Measurements from ENCODE around the gene USP34.
"Not testable (repeated sequence)": the region's sequence is repeated elsewhere in the genome, so short reads cannot be mapped to it uniquely, and the experiment has no call there.

Gene USP34

DNA sequence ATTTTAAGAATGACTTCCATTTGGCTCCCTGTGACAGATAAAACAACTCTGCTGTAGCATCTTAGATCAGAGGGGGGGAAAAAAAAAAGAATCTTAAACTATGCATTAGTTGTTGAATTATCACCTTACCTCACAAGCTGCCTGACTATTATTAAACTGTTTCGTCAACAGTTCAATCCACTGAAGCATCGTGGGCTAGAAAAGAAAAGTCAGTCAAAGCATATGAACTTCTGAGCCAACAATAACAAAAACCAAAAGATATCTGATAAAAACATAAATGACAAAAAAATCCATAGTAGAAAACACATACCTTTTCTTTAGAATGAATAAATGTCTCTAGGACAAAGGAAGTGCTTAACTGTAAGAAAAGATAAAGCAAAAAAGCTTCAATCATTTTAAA, 235.2 kb downstream of the USP34 start:
- no peak for DNase-seq

GRCh38 chr2:61233581-61233980, 237.3 kb downstream of the USP34 start:
- no peak for DNase-seq

DNA sequence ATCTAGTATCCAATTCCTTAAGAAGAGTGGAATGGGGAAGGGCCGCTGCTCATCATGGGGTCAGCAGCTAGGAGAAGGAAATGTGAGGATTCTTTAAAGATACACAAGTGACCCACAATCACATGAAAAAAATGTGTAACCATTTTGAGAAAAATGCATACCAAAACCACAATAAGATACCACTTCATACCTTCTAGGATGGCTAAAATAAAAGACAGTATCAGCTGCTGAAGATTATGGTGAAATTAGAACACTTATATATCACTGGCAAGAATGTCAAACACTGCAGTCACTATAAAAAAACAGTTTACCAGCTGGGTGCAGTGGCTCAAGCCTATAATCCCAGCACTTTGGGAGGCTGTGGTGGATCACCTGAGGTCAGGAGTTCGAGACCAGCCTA, 241.0 kb downstream of the USP34 start:
- DNase-seq: no peak

GRCh38 chr2:61222567-61222966, 248.3 kb downstream of the USP34 start:
- no peak for DNase-seq

DNA sequence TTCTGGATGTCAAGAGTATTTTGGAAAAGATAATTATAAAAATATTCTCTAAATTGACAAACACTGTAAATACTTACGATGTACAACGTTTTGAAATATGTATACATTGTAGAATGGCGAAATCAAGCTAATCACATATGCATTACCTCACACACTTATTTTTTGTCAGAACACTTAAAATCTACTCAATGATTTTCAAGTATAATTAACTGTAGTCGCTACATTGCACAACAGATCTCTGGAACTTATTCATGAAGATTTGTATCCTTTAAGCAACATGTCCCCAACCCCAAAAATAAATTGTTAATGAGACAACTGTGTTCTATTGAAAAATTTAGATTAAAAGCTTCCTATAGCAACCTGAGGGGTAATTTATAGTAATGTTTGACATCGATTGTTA, 249.1 kb downstream of the USP34 start:
- no peak for DNase-seq

DNA sequence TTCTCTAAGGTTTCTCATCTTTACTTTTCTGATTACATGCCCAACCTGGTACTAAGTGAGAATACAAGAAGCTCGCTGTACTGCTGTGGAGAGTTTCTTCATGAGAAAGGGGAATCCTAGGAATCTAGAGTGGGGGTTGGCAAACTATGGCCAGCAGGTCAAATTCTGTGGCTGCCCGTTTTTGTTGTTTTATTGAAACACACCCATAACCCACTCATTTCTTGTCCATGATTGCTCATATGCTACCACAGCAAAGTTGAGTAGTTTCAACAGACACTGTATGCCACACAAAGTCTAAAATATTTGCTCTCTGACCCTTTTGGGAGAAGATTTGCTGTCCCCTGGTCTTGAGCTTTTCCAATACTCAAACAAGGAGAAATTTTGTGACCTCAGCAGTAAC, 250.1 kb downstream of the USP34 start:
- DNase-seq: no peak

- no peak for DNase-seq
Measured at GRCh38 chr2:61218817-61219170, 252.1 kb downstream of the USP34 start.

DNA sequence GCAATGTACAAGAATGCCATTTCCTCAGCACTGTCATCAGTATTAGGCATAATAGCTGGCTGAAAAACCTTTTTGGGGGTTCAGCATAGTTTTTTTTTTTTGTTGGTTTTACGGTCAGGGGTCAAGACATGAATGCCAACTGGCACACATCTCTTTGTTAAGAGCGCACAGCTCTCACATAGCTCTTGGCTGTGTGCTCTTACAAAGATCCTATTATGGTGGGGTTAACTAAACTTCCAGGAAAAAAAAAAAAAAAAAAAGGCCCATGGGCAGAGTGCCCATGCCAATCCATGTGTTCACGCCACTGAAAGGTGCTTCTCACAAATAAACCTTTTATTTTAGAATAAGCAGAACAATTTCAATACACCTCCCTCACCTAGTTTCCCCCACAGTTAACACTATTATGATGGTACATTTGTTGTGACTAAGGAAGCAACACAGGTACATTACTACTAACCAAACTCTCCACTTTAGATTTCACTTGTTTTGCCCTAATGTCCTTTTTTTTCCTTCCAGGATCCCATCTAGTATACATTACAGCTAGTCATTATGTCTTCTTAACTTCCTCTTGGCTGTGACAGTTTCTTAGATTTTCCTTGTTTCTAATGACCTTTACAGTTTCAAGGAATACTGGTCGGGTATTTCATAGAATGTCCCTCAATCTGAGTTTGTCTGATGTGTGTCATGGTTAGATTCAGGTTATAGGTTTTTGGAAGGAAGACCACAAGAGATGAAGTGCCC, 252.6 kb downstream of the USP34 start:
- DNase-seq: no peak

DNA sequence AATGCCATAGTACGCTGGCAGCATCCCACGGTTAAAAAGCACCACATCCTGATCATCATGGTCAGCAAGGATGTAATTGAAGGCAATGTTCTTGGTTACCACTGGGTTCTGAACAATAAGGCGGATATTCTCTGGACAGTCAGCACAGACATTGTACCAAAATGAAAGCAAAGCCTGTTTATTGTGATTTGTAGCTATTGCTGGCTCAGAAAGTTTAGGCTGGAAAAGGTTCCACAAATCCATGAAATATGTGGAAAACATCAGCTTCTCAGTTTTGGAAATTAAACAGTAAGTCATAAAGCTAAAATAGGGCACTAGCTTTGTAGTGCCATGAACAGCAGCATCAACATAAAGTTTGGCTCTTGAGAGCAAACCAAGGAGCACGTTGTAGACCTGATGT, 256.7 kb downstream of the USP34 start:
- no peak for DNase-seq

DNA sequence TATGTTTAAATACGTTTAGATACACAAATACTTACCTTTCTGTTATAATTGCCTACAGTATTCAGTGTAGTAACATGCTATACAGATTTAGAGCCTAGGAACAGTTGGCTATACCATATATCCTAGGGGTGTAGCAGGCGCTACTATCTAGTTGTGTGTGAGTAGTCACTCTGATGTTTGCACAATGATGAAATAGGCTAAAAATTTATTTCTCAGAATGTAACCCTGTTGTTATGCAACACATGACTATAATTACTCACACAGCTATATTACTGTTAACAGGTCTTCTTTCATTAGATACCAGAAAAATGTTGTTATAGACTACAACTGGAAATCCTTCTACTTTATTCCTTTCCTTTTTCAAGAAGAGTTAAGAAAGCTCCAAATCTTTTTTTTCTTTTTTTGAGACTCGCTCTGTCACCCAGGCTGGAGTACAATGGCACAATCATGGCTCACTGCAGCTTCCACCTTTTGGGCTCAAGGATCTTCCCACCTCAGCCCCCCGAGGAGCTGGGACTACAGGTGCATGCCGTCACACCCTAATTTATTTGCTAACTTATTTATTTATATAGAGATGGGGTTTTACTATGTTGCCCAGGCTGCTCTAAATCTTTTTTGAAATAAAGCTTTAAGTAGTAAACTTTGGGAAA, 260.4 kb downstream of the USP34 start:
- DNase-seq: no peak

DNA sequence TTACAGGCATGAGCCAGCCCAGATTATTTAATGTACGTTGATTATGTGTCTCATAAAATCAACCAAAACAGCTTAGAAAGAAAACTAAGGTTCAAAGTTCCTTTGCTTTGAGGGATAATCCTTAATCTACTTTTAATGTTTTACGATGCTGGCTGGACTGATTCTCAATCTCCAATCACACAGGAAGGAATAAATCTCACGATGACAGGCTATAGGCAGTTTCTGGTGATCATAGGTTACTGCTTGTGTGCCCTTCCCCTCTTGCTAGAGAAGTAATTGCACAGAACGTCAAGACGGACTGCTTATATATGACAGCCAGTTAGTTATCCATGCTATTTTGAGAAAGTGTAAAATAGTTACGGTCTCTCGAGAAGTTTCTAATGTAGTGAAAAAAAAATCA, 265.8 kb downstream of the USP34 start:
- DNase-seq: no peak

DNA sequence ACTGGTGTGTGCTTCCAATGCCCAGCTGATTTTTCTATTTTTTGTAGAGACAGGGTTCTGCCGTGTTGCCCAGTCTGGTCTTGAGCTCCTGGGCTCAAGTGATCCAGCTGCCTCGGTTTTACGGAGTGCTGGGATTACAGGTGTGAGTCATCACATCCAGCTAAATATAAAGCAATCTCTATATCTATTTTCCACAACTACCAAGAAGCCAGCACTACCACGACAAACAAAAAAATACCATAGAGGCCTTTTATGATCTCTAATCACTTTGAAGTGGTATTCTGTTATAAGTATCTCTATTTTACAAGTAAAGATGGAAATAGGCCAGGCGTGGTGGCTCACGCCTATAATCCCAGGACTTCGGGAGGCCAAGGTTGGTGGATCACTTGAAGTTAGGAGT, 274.2 kb downstream of the USP34 start:
- no peak for DNase-seq

GRCh38 chr2:61194646-61195045, 276.2 kb downstream of the USP34 start:
- DNase-seq: not testable (repeated sequence)

DNA sequence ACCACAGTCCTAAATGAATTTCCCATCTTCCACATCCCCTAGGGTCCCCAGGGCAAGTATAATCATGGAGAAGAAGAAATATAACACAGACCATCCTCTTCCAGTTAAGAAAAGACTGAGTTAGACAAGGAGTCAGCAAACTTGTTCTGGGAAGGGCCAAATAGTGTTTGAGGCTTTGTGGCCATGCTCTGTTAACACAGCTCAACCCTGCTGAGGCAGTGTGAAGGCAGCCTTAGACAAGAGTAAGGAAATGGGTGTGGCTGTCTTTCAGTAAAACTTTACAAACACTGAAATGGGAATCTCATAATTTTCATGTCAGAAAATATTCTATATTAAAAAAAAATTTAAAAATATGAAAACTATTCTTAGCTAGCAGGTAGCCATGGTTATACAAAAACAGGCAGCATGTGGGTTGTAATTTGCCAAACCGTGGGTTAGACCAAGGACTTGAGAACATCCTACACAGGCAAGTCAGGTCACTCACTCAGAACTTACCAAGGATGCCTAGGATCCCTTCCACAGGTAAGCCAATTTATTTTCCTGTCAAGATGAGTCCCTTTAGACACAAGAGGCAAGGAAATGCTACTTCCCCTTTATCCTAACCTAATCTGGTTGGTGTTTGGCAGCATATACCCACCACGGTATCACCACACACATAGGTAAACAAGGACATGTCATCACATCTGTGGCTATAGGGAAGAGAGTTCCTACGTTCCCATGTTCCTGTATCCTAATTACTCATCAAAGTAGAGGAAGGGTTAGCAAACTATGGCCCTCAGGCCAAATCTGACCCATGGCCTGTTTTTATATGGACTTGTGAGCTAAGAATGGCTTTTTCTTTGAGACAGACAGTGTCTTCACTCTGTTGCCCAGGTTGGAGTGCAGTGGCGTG, 277.0 kb downstream of the USP34 start:
- no peak for DNase-seq

GRCh38 chr2:61187085-61187484, 283.8 kb downstream of the USP34 start:
- DNase-seq: no peak

DNA sequence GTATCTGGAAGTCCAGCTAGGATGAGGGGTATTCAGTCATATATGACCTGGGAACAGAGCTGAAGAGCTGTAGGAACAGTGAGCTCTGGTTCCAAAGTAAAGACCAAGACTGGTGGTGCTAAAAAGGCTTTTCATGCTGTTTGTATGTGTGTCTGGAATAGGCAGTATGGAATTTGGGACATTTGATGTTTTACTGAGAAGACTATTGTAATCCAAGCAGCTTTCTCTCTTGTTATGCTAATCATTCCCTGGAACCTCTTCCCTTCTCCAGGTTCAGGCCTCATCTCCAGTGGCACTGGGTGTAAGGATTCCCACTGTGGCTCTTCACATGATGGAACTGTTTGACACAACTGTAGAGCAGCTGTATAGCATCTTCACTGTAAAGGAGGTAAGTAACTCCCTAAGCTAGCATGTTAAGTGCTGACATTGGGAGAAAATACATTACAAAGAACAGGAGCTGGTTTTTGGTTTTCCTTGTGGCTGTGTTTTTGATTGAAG, 285.6 kb downstream of the USP34 start:
- DNase-seq: no peak

DNA sequence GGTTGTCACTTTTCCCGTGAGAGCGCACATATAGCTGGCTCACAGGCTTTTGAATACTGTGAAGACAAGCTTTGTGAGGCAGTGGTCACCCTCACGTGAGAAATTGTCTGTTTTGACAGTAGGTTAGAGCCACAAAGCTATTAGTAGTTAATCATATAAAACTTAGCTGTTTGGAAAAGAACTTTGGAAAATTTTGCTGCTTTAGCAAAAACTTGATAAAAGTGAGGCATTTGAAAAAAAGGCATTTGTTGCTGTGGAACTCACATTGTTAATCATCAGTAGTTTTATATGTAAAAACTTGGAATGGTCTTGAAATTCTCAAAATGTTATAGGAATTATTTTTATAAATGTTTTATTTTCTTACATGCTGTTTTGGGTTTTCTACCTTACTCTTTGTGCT, 286.6 kb downstream of the USP34 start:
- no peak for DNase-seq

DNA sequence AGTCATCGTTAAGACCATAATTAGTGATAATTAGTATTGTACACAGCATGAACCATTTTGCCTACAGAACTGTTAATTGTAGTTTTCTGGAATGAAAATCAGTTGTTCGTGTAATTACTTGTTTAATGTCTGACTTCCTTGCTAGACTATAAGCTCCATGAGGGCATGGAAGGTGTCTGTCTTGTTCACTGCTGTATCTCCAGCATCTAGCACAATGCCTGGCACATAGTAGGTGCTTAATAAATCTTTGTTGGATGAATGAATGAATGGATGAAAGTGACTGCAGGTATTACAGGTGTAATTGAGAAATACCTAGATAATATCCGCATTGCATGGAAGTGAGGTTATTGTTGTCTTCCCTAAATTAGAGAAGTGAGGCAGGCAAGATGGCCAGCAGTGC, 287.1 kb downstream of the USP34 start:
- DNase-seq: no peak

DNA sequence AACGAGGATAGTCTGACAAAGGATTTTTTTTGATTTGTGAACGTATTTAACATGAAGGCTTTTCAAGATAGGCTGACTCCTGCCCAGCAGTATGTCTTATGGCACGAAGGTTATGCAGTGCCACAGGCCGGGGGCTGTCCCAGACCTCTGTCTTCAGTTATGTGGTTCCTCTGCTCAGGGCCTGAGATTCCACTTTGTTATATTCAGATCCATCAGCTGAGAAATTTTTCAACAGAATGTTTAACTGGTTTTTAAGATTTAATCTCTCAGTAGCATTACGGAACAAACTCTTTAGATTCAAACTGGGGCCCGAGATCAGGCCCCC, 288.9 kb downstream of the USP34 start:
- DNase-seq: no peak

DNA sequence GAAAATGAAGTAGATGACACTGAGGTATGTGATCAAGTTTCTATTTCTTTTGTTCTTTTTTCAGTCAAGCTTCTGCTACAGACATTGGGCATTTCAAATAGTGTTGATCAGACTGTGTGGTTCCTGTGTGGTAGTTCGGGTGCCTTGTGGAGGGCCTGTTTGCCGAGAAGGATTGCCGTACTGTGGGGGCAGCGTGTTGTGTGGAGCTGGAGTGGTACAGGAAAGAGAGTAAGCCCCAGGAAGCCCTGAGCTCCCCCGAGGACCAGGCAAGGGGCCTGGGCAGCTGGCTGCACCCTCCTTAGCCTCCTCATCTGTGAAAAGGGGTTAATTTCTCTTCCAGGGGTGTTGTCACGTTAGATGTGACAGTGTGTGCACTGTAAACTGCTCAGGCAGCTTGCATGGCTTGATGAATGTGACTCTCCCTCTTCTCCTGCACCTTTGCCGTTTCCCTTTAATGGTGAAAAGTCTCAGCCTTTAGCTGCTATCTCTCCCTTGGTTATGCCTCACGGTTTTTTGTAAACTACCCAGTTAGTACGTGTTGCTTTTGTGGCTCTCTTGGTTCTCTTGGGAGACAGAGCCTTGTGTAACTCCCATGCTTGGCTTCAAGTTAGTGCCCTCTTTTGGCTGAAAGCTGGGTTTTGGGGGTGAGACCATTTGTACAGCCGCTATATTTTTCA, 289.4 kb downstream of the USP34 start:
- DNase-seq: no peak

GRCh38 chr2:61180686-61181085, 290.2 kb downstream of the USP34 start:
- DNase-seq: no peak

DNA sequence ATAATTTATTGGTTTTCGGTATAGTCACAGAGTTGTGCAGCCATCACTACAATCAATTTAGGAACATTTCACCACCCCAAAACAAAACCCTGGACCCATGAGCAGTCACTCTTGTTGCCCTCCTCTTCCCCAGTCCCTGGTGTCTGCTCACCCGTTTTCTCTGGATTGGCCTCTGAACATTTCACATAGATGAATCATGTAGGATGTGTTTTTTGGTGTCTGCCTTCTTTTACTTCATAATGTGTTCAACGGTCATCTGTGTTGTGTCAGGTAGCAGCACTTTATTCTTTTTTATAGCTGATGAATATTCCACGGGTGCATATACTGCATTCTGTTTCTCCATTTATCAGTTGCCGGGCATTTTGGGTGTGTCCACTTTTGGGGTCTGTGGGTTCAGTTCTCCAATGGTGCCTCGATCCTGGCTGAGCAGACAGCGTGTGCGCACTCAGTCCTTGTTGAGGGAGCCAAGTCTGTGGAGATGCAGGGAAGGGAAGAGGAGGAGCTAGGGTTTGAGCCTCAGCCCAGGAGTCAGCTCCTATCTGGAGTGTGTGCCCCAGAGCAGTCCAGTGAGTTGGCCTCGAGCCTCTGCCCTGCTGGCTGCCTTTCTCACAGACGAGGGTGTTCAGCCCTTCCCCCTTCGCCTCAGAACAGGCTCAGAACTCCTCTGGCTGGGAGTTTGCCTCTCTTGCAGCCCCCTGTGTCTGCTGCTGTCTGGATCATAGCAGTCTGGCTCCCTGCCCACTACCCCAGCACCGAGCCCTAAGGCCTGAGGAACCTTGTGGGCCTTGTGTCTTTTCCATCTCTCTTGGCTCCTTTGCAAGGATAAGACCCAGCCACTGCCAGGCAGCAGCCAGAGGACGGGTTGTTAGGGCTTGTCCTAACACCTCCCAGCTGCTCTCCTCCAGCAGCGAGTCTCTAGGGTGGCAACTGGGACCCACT, 290.9 kb downstream of the USP34 start:
- DNase-seq: no peak
